Measurements from ENCODE around the gene ANAPC1. TPM values are rescaled to one million over a fixed set of nuclear protein-coding genes. Genes with fewer than 3 reads are reported as not detected.
"Not testable (repeated sequence)": the region's sequence is repeated elsewhere in the genome, so short reads cannot be mapped to it uniquely, and the experiment has no call there.

Gene ANAPC1
- total RNA-seq, 2 donors from 2014 or later = 73.3 to 146 TPM

GRCh38 chr2:111910609-111911277 lies 26.8 kb upstream of the ANAPC1 start:
- Mint-ChIP-seq H3K27ac (no peak overlapping the region), H3K4me1 (ENCODE audit: low read depth in 2 of 2) (peaks cover 0 to 9% of the 10 kb centered on the region in 2 donors), H3K9me3 (no peaks in the 10 kb centered on the region), H3K36me3 (no peaks in the 10 kb centered on the region), H3K27me3 (no peaks in the 10 kb centered on the region), H3K4me3 (no peak overlapping the region)
- DNase-seq (ENCODE audit: low spot score) (no peak), ATAC-seq (no peak)

- not testable (repeated sequence) for H3K9me3 Mint-ChIP-seq; DNase-seq (ENCODE audit: low spot score); H3K27me3 Mint-ChIP-seq; H3K4me3 Mint-ChIP-seq; ATAC-seq; H3K4me1 Mint-ChIP-seq (ENCODE audit: low read depth in 2 of 2); H3K27ac Mint-ChIP-seq; H3K36me3 Mint-ChIP-seq
These were observed 26.0 kb upstream of the ANAPC1 start for GRCh38 chr2:111909997-111910396.

DNA sequence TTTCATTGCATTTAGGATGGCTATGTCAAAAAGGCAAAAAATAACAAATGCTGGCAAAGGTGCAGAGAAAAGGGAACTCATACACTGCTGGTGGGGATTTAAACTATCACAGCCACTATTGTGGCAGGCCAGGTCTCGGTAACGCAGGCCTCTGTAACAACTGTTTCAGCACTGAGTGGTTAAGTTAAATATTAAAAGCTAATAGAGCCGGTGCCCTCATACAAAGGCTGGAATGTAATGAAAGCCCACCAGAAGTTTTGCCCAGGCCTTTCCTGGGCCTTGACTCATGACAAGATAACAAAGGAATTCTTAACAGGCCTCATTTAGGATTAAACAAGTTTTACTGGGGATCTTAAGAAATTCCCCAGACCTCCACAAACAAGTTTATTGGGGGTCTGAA lies 25.1 kb upstream of the ANAPC1 start:
- Mint-ChIP-seq H3K27me3 (no peaks in the 10 kb centered on the region), H3K4me3 (no peak overlapping the region), H3K4me1 (ENCODE audit: low read depth in 2 of 2) (peaks cover 0 to 9% of the 10 kb centered on the region in 2 donors), H3K27ac (no peak overlapping the region), H3K9me3 (no peaks in the 10 kb centered on the region), H3K36me3 (no peaks in the 10 kb centered on the region)
- DNase-seq (ENCODE audit: low spot score) (no peak), ATAC-seq (no peak)

- Mint-ChIP-seq H3K4me1 (ENCODE audit: low read depth in 2 of 2) (peaks cover 0 to 9% of the 10 kb centered on the region in 2 donors), H3K36me3 (no peaks in the 10 kb centered on the region), H3K27ac (no peak overlapping the region), H3K9me3 (no peaks in the 10 kb centered on the region), H3K4me3 (no peak overlapping the region), H3K27me3 (no peaks in the 10 kb centered on the region)
- ATAC-seq (no peak), DNase-seq (ENCODE audit: low spot score) (no peak)
These were observed 24.6 kb upstream of the ANAPC1 start for GRCh38 chr2:111908578-111908977.

GRCh38 chr2:111905990-111906735 lies 22.2 kb upstream of the ANAPC1 start:
- H3K27ac Mint-ChIP-seq = no peak overlapping the region

GRCh38 chr2:111905475-111905869 lies 21.5 kb upstream of the ANAPC1 start:
- DNase-seq (ENCODE audit: low spot score); H3K27ac Mint-ChIP-seq; H3K9me3 Mint-ChIP-seq: not testable (repeated sequence)

More at GRCh38 chr2:111905990-111906735, 22.2 kb upstream of the ANAPC1 start:
- H3K36me3 Mint-ChIP-seq = no peaks in the 10 kb centered on the region
- H3K4me1 Mint-ChIP-seq (ENCODE audit: low read depth in 2 of 2) = peaks cover 0 to 9% of the 10 kb centered on the region in 2 donors
- H3K27me3 Mint-ChIP-seq = no peaks in the 10 kb centered on the region
- DNase-seq (ENCODE audit: low spot score) (no peak), ATAC-seq (no peak)
- H3K4me3 Mint-ChIP-seq = no peak overlapping the region
- no peaks in the 10 kb centered on the region for H3K9me3 Mint-ChIP-seq

DNA sequence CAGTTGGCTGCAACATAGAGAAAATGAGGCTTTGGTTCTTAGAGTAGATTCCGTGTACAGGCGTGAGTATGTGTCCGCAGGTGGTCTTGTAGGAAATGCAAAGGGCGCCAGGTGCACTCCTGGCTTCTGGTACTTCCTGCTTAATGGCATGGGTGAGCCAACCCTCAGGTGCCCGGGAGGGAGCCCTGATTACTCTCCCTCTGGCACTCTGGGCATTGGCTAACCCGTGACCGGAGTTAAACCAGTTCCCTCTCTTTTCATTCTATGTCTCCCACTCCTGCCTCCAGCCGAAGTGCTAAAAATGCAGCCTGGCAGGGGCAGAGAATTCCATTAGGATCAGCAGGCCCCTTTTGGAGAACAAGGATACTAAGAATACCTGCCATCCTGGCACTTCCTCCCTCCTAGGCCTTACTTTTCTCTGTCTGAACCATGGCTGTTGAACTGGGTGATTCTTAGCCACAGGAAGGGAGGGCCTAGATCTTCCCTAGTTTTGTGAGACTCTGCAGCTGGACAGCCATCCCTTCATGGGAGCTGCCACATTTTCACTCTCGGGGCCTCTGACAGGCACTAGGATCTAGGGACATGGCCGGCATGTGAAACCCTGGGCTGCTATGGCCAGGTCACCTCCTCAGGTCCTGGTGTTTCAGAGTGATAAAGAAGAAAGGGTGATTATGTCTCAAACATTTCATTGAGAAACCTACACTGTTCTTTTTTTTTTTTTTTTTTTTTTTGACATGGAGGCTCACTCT lies 20.9 kb upstream of the ANAPC1 start:
- Mint-ChIP-seq H3K36me3 (no peaks in the 10 kb centered on the region), H3K4me1 (ENCODE audit: low read depth in 2 of 2) (peaks cover 0 to 9% of the 10 kb centered on the region in 2 donors), H3K27ac (no peak overlapping the region), H3K9me3 (no peaks in the 10 kb centered on the region), H3K27me3 (peaks cover 0 to 6% of the 10 kb centered on the region in 2 donors), H3K4me3 (no peak overlapping the region)
- no peak for ATAC-seq
- DNase-seq (ENCODE audit: low spot score) = no peak

More at GRCh38 chr2:111905475-111905869, 21.5 kb upstream of the ANAPC1 start:
- not testable (repeated sequence) for H3K36me3 Mint-ChIP-seq; ATAC-seq; H3K4me1 Mint-ChIP-seq (ENCODE audit: low read depth in 2 of 2); H3K4me3 Mint-ChIP-seq; H3K27me3 Mint-ChIP-seq

DNA sequence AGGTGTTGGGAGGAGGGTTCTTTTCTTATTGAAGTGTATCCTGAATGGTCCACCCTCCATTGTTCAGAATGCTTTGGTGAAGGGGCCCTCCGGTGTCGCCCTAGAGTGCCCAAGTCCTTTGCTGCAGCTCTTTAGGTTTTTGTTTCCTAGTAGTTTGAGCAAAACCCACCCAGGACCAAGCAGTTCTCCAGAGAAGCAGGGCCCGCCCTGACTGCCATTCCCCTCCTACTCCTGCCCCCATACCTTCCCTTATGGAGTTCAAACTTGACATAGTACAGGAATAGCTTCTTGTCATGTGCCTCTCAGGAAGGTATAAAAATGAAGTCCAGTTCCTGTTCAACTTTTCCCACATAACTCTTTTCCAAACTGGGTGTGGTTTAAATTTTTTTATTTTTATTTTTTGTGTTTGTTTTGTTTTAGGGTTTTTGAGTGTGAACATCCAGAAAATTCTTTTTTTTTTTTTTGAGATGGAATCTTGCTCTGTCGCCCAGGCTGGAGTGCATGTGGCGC lies 20.0 kb upstream of the ANAPC1 start:
- Mint-ChIP-seq H3K36me3 (no peaks in the 10 kb centered on the region), H3K4me1 (ENCODE audit: low read depth in 2 of 2) (peaks cover 0 to 9% of the 10 kb centered on the region in 2 donors), H3K4me3 (no peak overlapping the region), H3K27me3 (peaks cover 0 to 6% of the 10 kb centered on the region in 2 donors), H3K27ac (no peak overlapping the region), H3K9me3 (no peaks in the 10 kb centered on the region)
- ATAC-seq = no peak
- no peak for DNase-seq (ENCODE audit: low spot score)

GRCh38 chr2:111903516-111903915 lies 19.5 kb upstream of the ANAPC1 start:
- no peaks in the 10 kb centered on the region for H3K36me3 Mint-ChIP-seq
- DNase-seq (ENCODE audit: low spot score) = no peak
- peaks cover 0 to 9% of the 10 kb centered on the region in 2 donors for H3K4me1 Mint-ChIP-seq (ENCODE audit: low read depth in 2 of 2)
- no peak overlapping the region for H3K4me3 Mint-ChIP-seq
- H3K27ac Mint-ChIP-seq = no peak overlapping the region
- H3K27me3 Mint-ChIP-seq = peaks cover 0 to 6% of the 10 kb centered on the region in 2 donors
- ATAC-seq = no peak
- no peaks in the 10 kb centered on the region for H3K9me3 Mint-ChIP-seq

GRCh38 chr2:111900859-111901258 lies 16.9 kb upstream of the ANAPC1 start:
- peaks cover 0 to 11% of the 10 kb centered on the region in 2 donors for H3K27me3 Mint-ChIP-seq

GRCh38 chr2:111898703-111899514 lies 14.9 kb upstream of the ANAPC1 start:
- H3K4me3 Mint-ChIP-seq = peak overlapping the region; percentile 76
- H3K36me3 Mint-ChIP-seq = no peaks in the 10 kb centered on the region
- no peak overlapping the region for H3K27ac Mint-ChIP-seq
- H3K27me3 Mint-ChIP-seq = peaks cover 0 to 16% of the 10 kb centered on the region in 2 donors
- no peaks in the 10 kb centered on the region for H3K9me3 Mint-ChIP-seq
- DNase-seq (ENCODE audit: low spot score) = peak; percentile 61
- ATAC-seq = peak; percentile 32 to 59
- peaks cover 0 to 7% of the 10 kb centered on the region in 2 donors for H3K4me1 Mint-ChIP-seq (ENCODE audit: low read depth in 2 of 2)

More at GRCh38 chr2:111900859-111901258, 16.9 kb upstream of the ANAPC1 start:
- H3K4me1 Mint-ChIP-seq (ENCODE audit: low read depth in 2 of 2) = peaks cover under 1 to 7% of the 10 kb centered on the region in 2 donors
- H3K4me3 Mint-ChIP-seq = no peak overlapping the region
- no peak for DNase-seq (ENCODE audit: low spot score)
- H3K36me3 Mint-ChIP-seq = no peaks in the 10 kb centered on the region
- ATAC-seq = no peak
- no peak overlapping the region for H3K27ac Mint-ChIP-seq
- no peaks in the 10 kb centered on the region for H3K9me3 Mint-ChIP-seq

DNA sequence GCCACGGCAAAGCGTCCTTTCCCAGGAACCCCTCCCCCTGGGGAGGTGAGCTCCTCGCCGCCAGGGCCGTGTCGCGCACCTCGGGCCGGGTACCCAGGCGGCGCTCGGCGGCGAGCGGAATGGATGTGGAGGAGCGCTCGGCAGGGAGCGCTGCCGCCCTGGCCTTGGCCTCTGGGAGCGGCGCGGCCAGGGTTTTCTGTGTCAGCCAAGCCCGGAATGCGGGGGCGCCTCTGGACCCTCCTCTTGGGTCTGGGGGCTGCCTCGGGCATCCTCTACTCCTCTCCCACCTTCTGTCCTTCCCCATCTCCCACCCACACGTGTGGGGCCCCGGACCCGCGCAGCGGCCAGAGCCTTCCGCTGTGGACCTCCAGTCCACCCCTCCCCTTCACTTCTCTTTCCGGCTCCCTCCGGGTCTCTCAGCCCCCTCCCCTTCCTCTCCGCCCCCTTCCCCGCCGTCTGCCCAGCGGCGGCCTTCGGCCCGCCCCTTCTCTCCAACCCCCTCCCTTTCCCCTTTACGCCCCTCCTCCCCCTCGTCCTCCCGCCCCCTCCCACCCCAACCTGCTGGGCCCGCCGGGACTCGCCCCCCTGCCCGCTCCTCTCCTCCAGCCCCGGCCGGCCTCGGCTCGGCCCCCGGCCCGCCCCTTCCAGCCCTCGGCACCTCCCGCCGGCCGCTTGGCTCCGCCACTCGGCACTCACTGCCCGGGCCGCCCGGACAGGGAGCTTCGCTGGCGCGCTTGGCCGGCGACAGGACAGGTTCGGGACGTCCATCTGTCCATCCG lies 14.1 kb upstream of the ANAPC1 start, which contains the start of gene MERTK:
TSS of gene MERTK (plus strand) at position 684 of the 779 bp plus-strand sequence. CDS start 129 bp downstream, outside the sequence.
- Mint-ChIP-seq H3K27ac (no peak within 1 kb of the TSS), H3K27me3 (peaks cover 0 to 16% of the 10 kb centered on the region in 2 donors), H3K36me3 (no peaks in the 10 kb centered on the region), H3K4me3 (peak within 1 kb of the TSS; percentile 76), H3K9me3 (no peaks in the 10 kb centered on the region), H3K4me1 (ENCODE audit: low read depth in 2 of 2) (peaks cover 0 to 7% of the 10 kb centered on the region in 2 donors)
- ATAC-seq = peak; percentile 81 to 84
- peak; percentile 63 for DNase-seq (ENCODE audit: low spot score)
